Fibroblast of the aortic adventitia (primary cell): ENCODE measurements around the gene MT1B. TPM values are rescaled to one million over a fixed set of nuclear protein-coding genes. Genes with fewer than 3 reads are reported as not detected.

Experiments
- DNase-seq: peaks from one replicate; pipeline ENCODE4 v3.0.0-alpha.2; 2010; ENCODE audit warnings: low read depth
- H3K4me3 ChIP-seq: 2 replicates; pipeline ENCODE4 v1.5.1; 2011; ENCODE audit warnings: low read depth, mild to moderate bottlenecking, control low read depth, low read length, moderate library complexity
- total RNA-seq: library from RNA; depleted of rRNA; stranded (reverse); fragments of >200 nt; gene quantifications from 2 replicates; pipeline ENCODE4 v1.2.3, GENCODE V29; 2012; ENCODE audit warnings: low replicate concordance
- TF ChIP-seq, protein P1 (sequence below): IDR thresholded peaks from 2 replicates; pipeline ENCODE4 v1.5.1; 2011; ENCODE audit warnings: mild to moderate bottlenecking, low read length, control low read depth, inconsistent platforms; ENCODE audit not compliant: insufficient read depth

Gene MT1B
- total RNA-seq, 1 donor, result not detected

DNA sequence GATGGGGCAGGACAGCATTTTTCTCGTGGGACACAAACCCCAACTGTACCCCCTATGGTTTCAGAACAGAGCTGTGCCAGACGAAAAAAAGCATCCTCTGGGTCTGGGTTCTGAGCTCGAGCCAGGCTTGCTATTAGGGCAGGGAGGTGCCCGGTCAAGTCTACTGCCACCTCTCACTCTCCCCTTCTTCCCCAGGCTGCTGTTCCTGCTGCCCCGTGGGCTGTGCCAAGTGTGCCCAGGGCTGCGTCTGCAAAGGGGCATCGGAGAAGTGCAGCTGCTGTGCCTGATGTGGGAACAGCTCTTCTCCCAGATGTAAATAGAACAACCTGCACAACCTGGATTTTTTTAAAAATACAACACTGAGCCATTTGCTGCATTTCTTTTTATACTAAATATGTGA lies 25.0 kb upstream of the MT1B start:
- peak overlapping the region; percentile 81 for H3K4me3 ChIP-seq
- TF ChIP-seq, protein P1, sequence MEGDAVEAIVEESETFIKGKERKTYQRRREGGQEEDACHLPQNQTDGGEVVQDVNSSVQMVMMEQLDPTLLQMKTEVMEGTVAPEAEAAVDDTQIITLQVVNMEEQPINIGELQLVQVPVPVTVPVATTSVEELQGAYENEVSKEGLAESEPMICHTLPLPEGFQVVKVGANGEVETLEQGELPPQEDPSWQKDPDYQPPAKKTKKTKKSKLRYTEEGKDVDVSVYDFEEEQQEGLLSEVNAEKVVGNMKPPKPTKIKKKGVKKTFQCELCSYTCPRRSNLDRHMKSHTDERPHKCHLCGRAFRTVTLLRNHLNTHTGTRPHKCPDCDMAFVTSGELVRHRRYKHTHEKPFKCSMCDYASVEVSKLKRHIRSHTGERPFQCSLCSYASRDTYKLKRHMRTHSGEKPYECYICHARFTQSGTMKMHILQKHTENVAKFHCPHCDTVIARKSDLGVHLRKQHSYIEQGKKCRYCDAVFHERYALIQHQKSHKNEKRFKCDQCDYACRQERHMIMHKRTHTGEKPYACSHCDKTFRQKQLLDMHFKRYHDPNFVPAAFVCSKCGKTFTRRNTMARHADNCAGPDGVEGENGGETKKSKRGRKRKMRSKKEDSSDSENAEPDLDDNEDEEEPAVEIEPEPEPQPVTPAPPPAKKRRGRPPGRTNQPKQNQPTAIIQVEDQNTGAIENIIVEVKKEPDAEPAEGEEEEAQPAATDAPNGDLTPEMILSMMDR, result no peak

GRCh38 chr16:56628486-56629350 lies 23.0 kb upstream of the MT1B start:
- no peak for DNase-seq

More for the DNA sequence above, 25.0 kb upstream of the MT1B start:
- no peak for DNase-seq

GRCh38 chr16:56629531-56629930 lies 22.2 kb upstream of the MT1B start:
- TF ChIP-seq, protein P1, result no peak
- DNase-seq, result no peak
- H3K4me3 ChIP-seq, result no peak overlapping the region

More at GRCh38 chr16:56628486-56629350, 23.0 kb upstream of the MT1B start:
- H3K4me3 ChIP-seq, result no peak overlapping the region
- TF ChIP-seq, protein P1, result no peak

DNA sequence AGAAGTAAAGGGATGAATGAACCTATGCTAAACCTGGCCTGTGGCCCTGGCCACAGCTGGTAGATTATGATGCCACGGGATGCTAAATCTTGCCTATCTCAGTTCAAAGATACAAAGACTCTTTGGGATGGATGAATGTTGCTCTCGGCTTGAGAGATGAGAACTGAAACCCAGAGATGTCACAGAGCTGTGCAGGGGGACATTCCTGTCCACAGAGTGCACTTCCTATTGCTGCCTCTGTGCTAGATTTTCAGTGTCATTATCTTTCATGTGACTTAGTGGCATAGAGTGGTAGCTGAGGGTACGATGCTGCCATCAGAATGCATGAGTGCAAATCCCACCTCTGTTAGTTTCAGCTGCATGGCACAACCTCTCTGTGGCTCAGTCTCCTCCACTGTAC lies 21.6 kb upstream of the MT1B start:
- TF ChIP-seq, protein P1, result no peak
- no peak for DNase-seq
- no peak overlapping the region for H3K4me3 ChIP-seq

GRCh38 chr16:56631197-56631596 lies 20.5 kb upstream of the MT1B start:
- H3K4me3 ChIP-seq, result no peak overlapping the region
- TF ChIP-seq, protein P1, result no peak
- DNase-seq, result no peak

GRCh38 chr16:56631832-56632155 lies 19.9 kb upstream of the MT1B start:
- TF ChIP-seq, protein P1, result no peak
- DNase-seq, result no peak
- H3K4me3 ChIP-seq, result peak overlapping the region; percentile 51
